Transverse colon (tissue), 4 donors: ENCODE data around the gene NR1D1. TPM values are rescaled to one million over a fixed set of nuclear protein-coding genes. Genes with fewer than 3 reads are reported as not detected.

Experiments used
- DNase-seq: peaks from one replicate; pipeline ENCODE4 v3.0.0-alpha.2; 2019
- H3K27ac ChIP-seq, 4 donors: fragments of 200-600 bp; sonication (generic); 2 replicates each; pipeline ENCODE4 v1.5.1; 2016 to 2018; ENCODE audit warnings: inconsistent platforms in 4 of 4
- H3K27me3 ChIP-seq: fragments of 200-600 bp; sonication (generic); 2 replicates; pipeline ENCODE4 v1.5.1; 2017; ENCODE audit warnings: inconsistent platforms
- H3K36me3 ChIP-seq, 4 donors: fragments of 200-600 bp; sonication (generic); 2 replicates each; pipeline ENCODE4 v1.5.1; 2017 to 2019; ENCODE audit warnings: inconsistent platforms in 4 of 4
- H3K4me1 ChIP-seq, 4 donors: fragments of 200-600 bp; sonication (generic); 2 replicates each; pipeline ENCODE4 v1.5.1; 2017 to 2020; ENCODE audit warnings: inconsistent platforms in 4 of 4
- H3K4me3 ChIP-seq, 4 donors: fragments of 200-600 bp; sonication (generic); 1 replicate in 1 of 4; 2 replicates in 3 of 4; pipeline versions ENCODE4 v1.5.1 to v1.6.1; 2017 to 2019; ENCODE audit warnings: inconsistent platforms in 4 of 4
- H3K9me3 ChIP-seq, 2 donors: fragments of 200-600 bp; sonication (generic); 2 replicates each; pipeline ENCODE4 v1.5.1; 2017 to 2019; ENCODE audit warnings: inconsistent platforms in 2 of 2
- CTCF ChIP-seq, 5 experiments: fragments of 200-600 bp in 3 of 5; fragments of 450-650 bp in 2 of 5; sonication (generic) in 3 of 5; IDR thresholded peaks; 1 replicate in 2 of 5; 2 replicates in 3 of 5; pipeline ENCODE4 v1.5.1; 2016 to 2017; ENCODE audit warnings: antibody characterized with exemption in 5 of 5, inconsistent platforms in 3 of 5, mild to moderate bottlenecking in 2 of 5, moderate library complexity in 1 of 5
- EP300 ChIP-seq: sonication (generic); formaldehyde crosslinking; IDR thresholded peaks from one replicate; pipeline ENCODE4 v1.6.1; 2017; ENCODE audit warnings: antibody characterized with exemption, low read depth
- POLR2A ChIP-seq: fragments of 450-650 bp; IDR thresholded peaks from one replicate; pipeline ENCODE4 v1.6.1; 2016; ENCODE audit warnings: antibody characterized with exemption, mild to moderate bottlenecking, moderate library complexity
- POLR2AphosphoS5 ChIP-seq, 3 donors: sonication (generic); formaldehyde crosslinking; IDR thresholded peaks; one replicate each; pipeline ENCODE4 v1.6.1; 2016; ENCODE audit warnings: antibody characterized with exemption in 3 of 3
- WGBS, 2 donors: methylation state at CpG; one replicate each; pipeline ENCODE4 v1.1.5; 2018; ENCODE audit warnings: low coverage in 1 of 2; 5-methylcytosine and 5-hydroxymethylcytosine counted together
- in situ Hi-C, 4 donors: fragments of 200-750 bp; cut with MboI; loops; one replicate each; pipeline versions ENCODE4 v1.15.0 to v1.15.1; 2017; ENCODE audit warnings: low sequenced_read_pairs in 3 of 4, low pct_ligation_motif_present in 1 of 4, low pct_unique_long_range_greater_than_20kb in 1 of 4
- intact Hi-C: fragments of 100-400 bp; cut with DNase I; formaldehyde crosslinking; loops from one replicate; pipeline ENCODE4 v1.15.1; 2023; ENCODE audit warnings: low total_unique reads
- total RNA-seq, 4 donors: library from RNA; depleted of rRNA; stranded (reverse); fragments of >200 nt; gene quantifications; one replicate each; pipeline ENCODE4 v1.1.0, GENCODE V29; 2016

Gene NR1D1
- total RNA-seq, 4 donors from 2014 or later, result 4.8 to 18.0 (median 7.3) TPM

- intact Hi-C loops, result no loop called here
- no peaks in the 10 kb centered on the region for H3K36me3 ChIP-seq
- peak overlapping the region in 2 of 4 donors; percentile 74 to 89 for H3K4me3 ChIP-seq
- in situ Hi-C loops, result loop anchor here in 1 of 4 donors (10.0 kb wide), 1 partner anchor 49 kb away; no protein-coding TSS in a partner anchor
- H3K4me1 ChIP-seq, result peaks cover 66 to 80% (median 72%) of the 10 kb centered on the region in 4 donors
- WGBS, 2 donors, result 56% methylated on average over 10 of the region's 11 CpGs; no CpG with 5 or more reads in 1 of the 2 donors
- TF ChIP-seq CTCF (IDR thresholded peaks at IDR 0.05), result no peak
- TF ChIP-seq POLR2A, result no peak
- no peak for TF ChIP-seq EP300
- no peak for TF ChIP-seq POLR2AphosphoS5 (IDR thresholded peaks at IDR 0.05)
- peak overlapping the region; percentile 94 to 98 (median 96) for H3K27ac ChIP-seq
- no peak for DNase-seq
- no peaks in the 10 kb centered on the region for H3K9me3 ChIP-seq
- no peaks in the 10 kb centered on the region for H3K27me3 ChIP-seq
These were observed 34.4 kb downstream of the NR1D1 start for GRCh38 chr17:40065769-40066510.

GRCh38 chr17:40064971-40065768 lies 35.2 kb downstream of the NR1D1 start:
- WGBS, 2 donors, result 11 to 20% methylated on average over 1 to 10 of the region's 10 CpGs
- no peak for DNase-seq

GRCh38 chr17:40063901-40064531 lies 36.4 kb downstream of the NR1D1 start:
- H3K36me3 ChIP-seq, result no peaks in the 10 kb centered on the region
- in situ Hi-C loops, result loop anchor here in 1 of 4 donors (10.0 kb wide), 1 partner anchor 51 kb away; no protein-coding TSS in a partner anchor
- peak overlapping the region; percentile 94 to 98 (median 96) for H3K27ac ChIP-seq
- no peaks in the 10 kb centered on the region for H3K27me3 ChIP-seq
- peaks cover 47 to 61% (median 54%) of the 10 kb centered on the region in 4 donors for H3K4me1 ChIP-seq
- TF ChIP-seq POLR2AphosphoS5 (IDR thresholded peaks at IDR 0.05) (peak in 2 of 3 donors; percentile 5 to 6), CTCF (IDR thresholded peaks at IDR 0.05) (no peak)
- no peaks in the 10 kb centered on the region for H3K9me3 ChIP-seq
- H3K4me3 ChIP-seq, result peak overlapping the region; percentile 74 to 99 (median 90)
- WGBS, 2 donors, result 12 to 13% methylated on average over 3 to 10 of the region's 10 CpGs
- no peak for DNase-seq
- intact Hi-C loops, result loop anchor here (5.0 kb wide), 1 partner anchor 48 kb away; no protein-coding TSS in a partner anchor

More at GRCh38 chr17:40064971-40065768, 35.2 kb downstream of the NR1D1 start:
- peak overlapping the region; percentile 4 to 99 (median 82) for H3K4me3 ChIP-seq
- TF ChIP-seq POLR2A, result no peak
- TF ChIP-seq POLR2AphosphoS5 (IDR thresholded peaks at IDR 0.05), result no peak
- TF ChIP-seq EP300, result no peak
- no peak for TF ChIP-seq CTCF (IDR thresholded peaks at IDR 0.05)
- H3K9me3 ChIP-seq, result no peaks in the 10 kb centered on the region
- in situ Hi-C loops (loop anchor here in 1 of 4 donors (10.0 kb wide), 1 partner anchor 50 kb away; no protein-coding TSS in a partner anchor), intact Hi-C loops (loop anchor here (5.0 kb wide), 1 partner anchor 47 kb away; no protein-coding TSS in a partner anchor)
- H3K27ac ChIP-seq, result peak overlapping the region; percentile 94 to 98 (median 96)
- no peaks in the 10 kb centered on the region for H3K27me3 ChIP-seq
- H3K4me1 ChIP-seq, result peaks cover 58 to 72% (median 65%) of the 10 kb centered on the region in 4 donors
- H3K36me3 ChIP-seq, result no peaks in the 10 kb centered on the region
